Upper lobe of left lung (tissue), 6 donors: Measurements from ENCODE around the gene B3GLCT. TPM values are rescaled to one million over a fixed set of nuclear protein-coding genes. Genes with fewer than 3 reads are reported as not detected.

ENCODE experiments used
- ATAC-seq, 2 donors: fragments of 200-7000 bp; cut with Tn5 transposase; one replicate each; pipeline ENCODE4 v1.9.1; 2022; ENCODE audit warnings: mild to moderate bottlenecking in 2 of 2, moderate library complexity in 2 of 2; ENCODE audit not compliant: low FRiP score in 2 of 2
- DNase-seq, 2 donors: peaks; one replicate each; pipeline ENCODE4 v3.0.0-alpha.2; 2019 to 2020
- H3K27ac ChIP-seq, 4 donors: fragments of 200-600 bp; sonication (generic); one replicate each; pipeline ENCODE4 v1.5.1; 2016 to 2019
- H3K27me3 ChIP-seq, 4 donors: fragments of 200-600 bp; sonication (generic); one replicate each; pipeline ENCODE4 v1.5.1; 2017 to 2019
- H3K36me3 ChIP-seq, 4 donors: fragments of 200-600 bp; sonication (generic); one replicate each; pipeline ENCODE4 v1.5.1; 2016 to 2019
- H3K4me1 ChIP-seq, 4 donors: fragments of 200-600 bp; sonication (generic); one replicate each; pipeline ENCODE4 v1.5.1; 2018 to 2019
- H3K4me3 ChIP-seq, 4 donors: fragments of 200-600 bp; sonication (generic); one replicate each; pipeline ENCODE4 v1.5.1; 2017 to 2019; ENCODE audit warnings: mild to moderate bottlenecking in 2 of 4, moderate library complexity in 1 of 4
- H3K9me3 ChIP-seq, 4 donors: fragments of 200-600 bp; sonication (generic); one replicate each; pipeline ENCODE4 v1.5.1; 2018 to 2019
- EP300 ChIP-seq, 4 donors: sonication (generic); formaldehyde crosslinking; IDR thresholded peaks; one replicate each; pipeline ENCODE4 v1.5.1; 2017; ENCODE audit warnings: antibody characterized with exemption in 4 of 4, control low read depth in 2 of 4
- POLR2A ChIP-seq, 4 donors: fragments of 450-650 bp; IDR thresholded peaks; one replicate each; pipeline ENCODE4 v1.5.1; 2016 to 2017; ENCODE audit warnings: antibody characterized with exemption in 4 of 4, mild to moderate bottlenecking in 2 of 4
- POLR2AphosphoS5 ChIP-seq, 2 donors: sonication (generic); formaldehyde crosslinking; IDR thresholded peaks; one replicate each; pipeline ENCODE4 v1.5.1; 2017; ENCODE audit warnings: antibody characterized with exemption in 2 of 2
- WGBS, 2 donors: methylation state at CpG; one replicate each; pipeline ENCODE4 v1.1.5; 2017 to 2018; 5-methylcytosine and 5-hydroxymethylcytosine counted together
- total RNA-seq, 6 donors: library from RNA; depleted of rRNA in 4 of 6; stranded (reverse); fragments of >200 nt in 4 of 6; gene quantifications; one replicate each; pipeline versions ENCODE4 v1.1.0 to v1.2.1, GENCODE V29; 2016 to 2021
- TF ChIP-seq, protein P1 (sequence below), 6 experiments: fragments of 450-650 bp in 4 of 6; fragments of 200-600 bp in 2 of 6; sonication (generic) in 2 of 6; IDR thresholded peaks; one replicate each; pipeline ENCODE4 v1.5.1; 2016 to 2019; ENCODE audit warnings: antibody characterized with exemption in 6 of 6
- donor health status: DM: no; HTN: no; CAD: no; lungs with moderate emphysema.
- donor health status: DM: no; HTN: yes; CAD: no; lungs with severe emphysema.

B3GLCT gene
- total RNA-seq, 6 donors from 2014 or later = 1.0 to 8.2 (median 5.2) TPM

- ATAC-seq (no peak), DNase-seq (no peak)
- Histone ChIP-seq H3K27me3 (no peaks in the 10 kb centered on the region), H3K9me3 (no peaks in the 10 kb centered on the region), H3K4me1 (peaks cover 0 to 7% (median 0%) of the 10 kb centered on the region in 4 donors), H3K36me3 (no peaks in the 10 kb centered on the region), H3K27ac (no peak overlapping the region), H3K4me3 (no peak overlapping the region)
- 85 to 86% methylated on average over 3 of the region's 3 CpGs for WGBS, 2 donors
- TF ChIP-seq, protein P1, sequence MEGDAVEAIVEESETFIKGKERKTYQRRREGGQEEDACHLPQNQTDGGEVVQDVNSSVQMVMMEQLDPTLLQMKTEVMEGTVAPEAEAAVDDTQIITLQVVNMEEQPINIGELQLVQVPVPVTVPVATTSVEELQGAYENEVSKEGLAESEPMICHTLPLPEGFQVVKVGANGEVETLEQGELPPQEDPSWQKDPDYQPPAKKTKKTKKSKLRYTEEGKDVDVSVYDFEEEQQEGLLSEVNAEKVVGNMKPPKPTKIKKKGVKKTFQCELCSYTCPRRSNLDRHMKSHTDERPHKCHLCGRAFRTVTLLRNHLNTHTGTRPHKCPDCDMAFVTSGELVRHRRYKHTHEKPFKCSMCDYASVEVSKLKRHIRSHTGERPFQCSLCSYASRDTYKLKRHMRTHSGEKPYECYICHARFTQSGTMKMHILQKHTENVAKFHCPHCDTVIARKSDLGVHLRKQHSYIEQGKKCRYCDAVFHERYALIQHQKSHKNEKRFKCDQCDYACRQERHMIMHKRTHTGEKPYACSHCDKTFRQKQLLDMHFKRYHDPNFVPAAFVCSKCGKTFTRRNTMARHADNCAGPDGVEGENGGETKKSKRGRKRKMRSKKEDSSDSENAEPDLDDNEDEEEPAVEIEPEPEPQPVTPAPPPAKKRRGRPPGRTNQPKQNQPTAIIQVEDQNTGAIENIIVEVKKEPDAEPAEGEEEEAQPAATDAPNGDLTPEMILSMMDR (IDR thresholded peaks at IDR 0.05) = no peak
- TF ChIP-seq POLR2AphosphoS5 (IDR thresholded peaks at IDR 0.05) (no peak), EP300 (IDR thresholded peaks at IDR 0.05) (no peak), POLR2A (IDR thresholded peaks at IDR 0.05) (no peak)
These were observed 33.2 kb upstream of the B3GLCT start for GRCh38 chr13:31166591-31166990.

- ATAC-seq = no peak
- no peaks in the 10 kb centered on the region for H3K9me3 ChIP-seq
- TF ChIP-seq POLR2A (IDR thresholded peaks at IDR 0.05) = no peak
- no peak for TF ChIP-seq POLR2AphosphoS5 (IDR thresholded peaks at IDR 0.05)
- TF ChIP-seq, protein P1 (IDR thresholded peaks at IDR 0.05) = no peak
- no peak for TF ChIP-seq EP300 (IDR thresholded peaks at IDR 0.05)
These were observed 32.3 kb upstream of the B3GLCT start for GRCh38 chr13:31167490-31167889.

GRCh38 chr13:31168166-31168565, 31.6 kb upstream of the B3GLCT start:
- no peaks in the 10 kb centered on the region for H3K9me3 ChIP-seq
- H3K27ac ChIP-seq = no peak overlapping the region
- no peaks in the 10 kb centered on the region for H3K36me3 ChIP-seq
- H3K4me3 ChIP-seq = no peak overlapping the region
- DNase-seq (no peak), ATAC-seq (no peak)
- 43 to 45% methylated on average over 2 of the region's 2 CpGs for WGBS, 2 donors
- H3K4me1 ChIP-seq = peaks cover 0 to under 1% (median 0%) of the 10 kb centered on the region in 4 donors
- no peaks in the 10 kb centered on the region for H3K27me3 ChIP-seq
- TF ChIP-seq POLR2A (IDR thresholded peaks at IDR 0.05) = no peak
- TF ChIP-seq EP300 (IDR thresholded peaks at IDR 0.05) = no peak
- TF ChIP-seq, protein P1 (IDR thresholded peaks at IDR 0.05) = no peak
- no peak for TF ChIP-seq POLR2AphosphoS5 (IDR thresholded peaks at IDR 0.05)

More at GRCh38 chr13:31167490-31167889, 32.3 kb upstream of the B3GLCT start:
- H3K36me3 ChIP-seq = no peaks in the 10 kb centered on the region
- H3K4me1 ChIP-seq = peaks cover 0 to 7% (median 0%) of the 10 kb centered on the region in 4 donors
- H3K27ac ChIP-seq = no peak overlapping the region
- no peaks in the 10 kb centered on the region for H3K27me3 ChIP-seq
- no peak for DNase-seq
- H3K4me3 ChIP-seq = no peak overlapping the region

GRCh38 chr13:31168736-31169135, 31.0 kb upstream of the B3GLCT start:
- ATAC-seq (no peak), DNase-seq (no peak)
- H3K9me3 ChIP-seq = no peaks in the 10 kb centered on the region
- WGBS, 2 donors = 88 to 91% methylated on average over 11 of the region's 11 CpGs
- H3K36me3 ChIP-seq = no peaks in the 10 kb centered on the region
- H3K27me3 ChIP-seq = no peaks in the 10 kb centered on the region
- TF ChIP-seq EP300 (IDR thresholded peaks at IDR 0.05) = no peak
- no peak overlapping the region for H3K27ac ChIP-seq
- no peaks in the 10 kb centered on the region for H3K4me1 ChIP-seq
- H3K4me3 ChIP-seq = no peak overlapping the region

DNA sequence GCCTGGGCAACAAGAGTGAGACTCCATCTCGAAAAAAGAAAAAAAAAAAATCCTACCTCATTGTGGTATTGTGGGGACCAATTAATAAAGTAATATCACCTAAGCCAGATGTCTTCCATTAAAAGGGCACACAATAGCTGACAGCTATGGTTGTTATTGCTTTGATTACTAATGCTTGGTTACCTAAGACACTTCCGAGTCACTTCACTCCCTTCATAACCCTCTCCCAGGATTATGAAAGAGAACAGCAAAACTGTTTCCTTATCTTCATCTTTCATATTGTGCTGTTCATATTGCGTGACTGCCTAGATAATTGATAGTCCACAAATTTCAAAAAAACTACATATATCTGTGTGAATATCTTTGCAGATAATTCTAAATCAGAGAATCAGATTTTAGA, 27.8 kb upstream of the B3GLCT start:
- no peaks in the 10 kb centered on the region for H3K9me3 ChIP-seq
- 78 to 90% methylated on average over 3 of the region's 3 CpGs for WGBS, 2 donors
- ATAC-seq = no peak
- TF ChIP-seq, protein P1 (IDR thresholded peaks at IDR 0.05) = no peak
- no peak for TF ChIP-seq EP300 (IDR thresholded peaks at IDR 0.05)
- TF ChIP-seq POLR2A (IDR thresholded peaks at IDR 0.05) = no peak
- no peak for TF ChIP-seq POLR2AphosphoS5 (IDR thresholded peaks at IDR 0.05)
- no peaks in the 10 kb centered on the region for H3K36me3 ChIP-seq
- H3K27ac ChIP-seq = no peak overlapping the region
- no peak for DNase-seq
- no peak overlapping the region for H3K4me3 ChIP-seq
- H3K4me1 ChIP-seq = no peaks in the 10 kb centered on the region
- H3K27me3 ChIP-seq = no peaks in the 10 kb centered on the region
